Panc1 (cell line): ENCODE results near the gene KIF17. TPM values are rescaled to one million over a fixed set of nuclear protein-coding genes. Genes with fewer than 3 reads are reported as not detected.

Experiments
- ATAC-seq: fragments of 200-7000 bp; cut with Tn5 transposase; 2 replicates; pipeline ENCODE4 v1.9.1; 2020; ENCODE audit warnings: mild to moderate bottlenecking, moderate library complexity
- BruUV-seq: library from RNA; stranded (reverse); fragments of 400-500 nt; replicated peaks from 2 replicates; lab custom pipeline; 2021; lab: Mats Ljungman, UMichigan
- CTCF ChIA-PET: fragments of 300-600 bp; sonication (Branson Sonifier 250); formaldehyde crosslinking; loops from one replicate; lab custom pipeline; 2022; ENCODE audit warnings: antibody characterized with exemption; lab: Charles Lee
- POLR2A ChIA-PET: fragments of 300-600 bp; sonication (Branson Sonifier 250); formaldehyde crosslinking; loops from one replicate; lab custom pipeline; 2022; ENCODE audit warnings: antibody characterized with exemption; lab: Charles Lee
- DNase-seq: peaks from one replicate; pipeline ENCODE4 v3.0.0-alpha.2; 2010; ENCODE audit warnings: low read depth, low spot score
- H3K27ac ChIP-seq: 2 replicates; pipeline ENCODE4 v1.5.1; 2011; ENCODE audit warnings: mild to moderate bottlenecking, low read length, inconsistent platforms
- H3K27me3 ChIP-seq: fragments of 200-500 bp; sonication (Bioruptor generic); 2 replicates; pipeline ENCODE4 v1.6.0; 2014; ENCODE audit warnings: low read length, inconsistent platforms; ENCODE audit not compliant: control insufficient read depth, insufficient read depth
- H3K36me3 ChIP-seq: fragments of 200-500 bp; sonication (Bioruptor generic); 2 replicates; pipeline ENCODE4 v1.5.1; 2014; ENCODE audit warnings: inconsistent platforms, mild to moderate bottlenecking, low read length, moderate library complexity; ENCODE audit not compliant: control insufficient read depth, insufficient read depth
- H3K4me1 ChIP-seq: 2 replicates; pipeline ENCODE4 v1.5.1; 2011; ENCODE audit warnings: inconsistent platforms, mild to moderate bottlenecking, low read length, moderate library complexity; ENCODE audit not compliant: control insufficient read depth, insufficient read depth
- H3K4me3 ChIP-seq, 2 experiments: 2 replicates each; pipeline ENCODE4 v1.5.1; 2011 to 2012; ENCODE audit warnings: low read depth in 2 of 2, low read length in 2 of 2, mild to moderate bottlenecking in 2 of 2, inconsistent platforms in 1 of 2, moderate library complexity in 1 of 2
- H3K9me3 ChIP-seq: fragments of 200-500 bp; sonication (Bioruptor generic); 2 replicates; pipeline ENCODE4 v1.5.1; 2014; ENCODE audit warnings: low read depth, mild to moderate bottlenecking, inconsistent platforms, low read length, moderate library complexity; ENCODE audit not compliant: control insufficient read depth, insufficient read depth
- CTCF ChIP-seq: fragments of 450-650 bp; IDR thresholded peaks from 2 replicates; pipeline ENCODE4 v1.5.1; 2017; ENCODE audit warnings: mild to moderate bottlenecking
- POLR2AphosphoS5 ChIP-seq: IDR thresholded peaks from 2 replicates; pipeline ENCODE4 v1.6.1; 2012; ENCODE audit warnings: mild to moderate bottlenecking, low read depth, low read length, moderate library complexity
- REST ChIP-seq, 2 experiments: IDR thresholded peaks; 2 replicates each; pipeline ENCODE4 v1.6.1; 2011 to 2012; ENCODE audit warnings: low read depth in 2 of 2, control low read depth in 1 of 2, low read length in 1 of 2, mild to moderate bottlenecking in 1 of 2, moderate library complexity in 1 of 2; ENCODE audit not compliant: insufficient read depth in 1 of 2
- SIN3A ChIP-seq: IDR thresholded peaks from 2 replicates; pipeline ENCODE4 v1.6.1; 2012; ENCODE audit warnings: low read depth, mild to moderate bottlenecking, low read length, moderate library complexity, borderline replicate concordance; ENCODE audit not compliant: insufficient read depth
- TCF7L2 ChIP-seq: IDR thresholded peaks from 2 replicates; pipeline ENCODE4 v1.6.1; 2011; ENCODE audit warnings: mild to moderate bottlenecking, low read depth, low read length, inconsistent platforms
- in situ Hi-C: cut with HindIII; loops from 2 replicates; pipeline ENCODE4 v1.10.0; 2016; ENCODE audit warnings: low sequenced_read_pairs, low pct_unique_long_range_greater_than_20kb
- intact Hi-C: fragments of 100-400 bp; cut with micrococcal nuclease; formaldehyde crosslinking; loops from one replicate; pipeline ENCODE4 v1.10.0; 2022; ENCODE audit not compliant: unreplicated experiment
- total RNA-seq: library from RNA; stranded (reverse); gene quantifications from one replicate; pipeline ENCODE4 v1.2.1, GENCODE V29; 2021; ENCODE audit not compliant: unreplicated experiment

The KIF17 gene
- total RNA-seq, 1 experiment from 2014 or later = 3.9 TPM

DNA sequence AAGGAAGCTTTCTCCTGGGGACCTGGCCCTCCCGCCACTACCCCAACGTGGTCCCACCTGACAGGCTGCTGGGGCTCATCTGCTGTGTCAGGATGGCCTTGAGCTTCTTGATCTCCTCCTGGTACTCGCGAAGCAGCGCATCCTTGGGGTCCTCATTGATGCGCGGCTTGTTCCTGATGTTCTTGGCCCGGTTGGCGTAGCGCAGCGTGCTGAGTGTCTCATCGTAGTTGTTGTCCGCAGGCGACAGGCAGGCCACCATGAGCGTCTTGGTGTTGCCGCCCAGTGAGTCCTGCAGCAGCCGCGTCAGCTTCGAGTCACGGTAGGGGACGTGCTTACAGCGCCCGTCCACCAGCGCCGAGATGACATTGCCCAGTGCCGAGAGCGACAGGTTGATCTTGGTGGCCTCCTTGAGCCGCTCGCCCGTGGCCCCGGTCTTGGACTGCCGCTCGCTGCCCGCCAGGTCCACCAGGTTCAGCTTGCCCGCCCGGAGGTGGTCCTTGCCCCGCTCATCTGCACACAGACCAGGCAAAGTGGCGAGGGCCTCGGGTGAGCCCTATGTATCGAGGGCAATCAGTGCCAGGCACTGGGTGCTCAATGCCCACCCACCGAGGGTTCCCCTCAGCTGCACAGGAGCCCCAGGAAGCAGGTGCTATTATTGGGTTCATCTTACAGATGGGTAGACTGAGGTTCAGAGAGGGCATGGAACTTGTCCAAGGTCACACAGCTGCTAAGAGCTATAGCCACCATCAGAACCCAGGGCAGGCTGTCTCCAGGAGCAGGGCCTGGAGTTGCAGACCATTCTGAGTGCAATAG lies 13.2 kb downstream of the KIF17 start:
- DNase-seq = no peak
- ChIA-PET CTCF (interaction anchor here (0.7 kb wide), 1 partner anchor 8 kb away, joined by 3 read pairs; no protein-coding TSS in a partner anchor), POLR2A (no interaction called here)
- H3K4me3 ChIP-seq = no peak overlapping the region
- H3K4me1 ChIP-seq = no peaks in the 10 kb centered on the region
- no peaks in the 10 kb centered on the region for H3K36me3 ChIP-seq
- H3K9me3 ChIP-seq = no peaks in the 10 kb centered on the region
- intact Hi-C loops (no loop called here), in situ Hi-C loops (no loop called here)
- no peak overlapping the region for H3K27ac ChIP-seq
- TF ChIP-seq POLR2AphosphoS5 = no peak
- no peak for TF ChIP-seq SIN3A
- no peak for TF ChIP-seq CTCF
- no peak for TF ChIP-seq REST (IDR thresholded peaks at IDR 0.05; ENCODE audit: insufficient read depth in 1 of 2, low read depth in 2 of 2, low read length in 1 of 2)
- no peak for TF ChIP-seq TCF7L2
- BruUV-seq = no TSS peak
- no peaks in the 10 kb centered on the region for H3K27me3 ChIP-seq
- ATAC-seq = no peak

- ATAC-seq (no peak), DNase-seq (no peak)
- Histone ChIP-seq H3K9me3 (no peaks in the 10 kb centered on the region), H3K27me3 (no peaks in the 10 kb centered on the region), H3K4me3 (no peak overlapping the region), H3K4me1 (no peaks in the 10 kb centered on the region), H3K27ac (no peak overlapping the region), H3K36me3 (no peaks in the 10 kb centered on the region)
- TF ChIP-seq SIN3A = no peak
- TF ChIP-seq TCF7L2 = no peak
- TF ChIP-seq CTCF = no peak
- BruUV-seq = no TSS peak
- ChIA-PET CTCF (no interaction called here), POLR2A (no interaction called here)
- intact Hi-C loops (no loop called here), in situ Hi-C loops (no loop called here)
These were observed 14.6 kb downstream of the KIF17 start for GRCh38 chr1:20703124-20703756.
